GM20431 (cell line): ENCODE data around the gene SZRD1.

ENCODE experiments used
- in situ Hi-C: fragments of 300-500 bp; cut with MseI, MboI; formaldehyde crosslinking; loops from one replicate; pipeline ENCODE4 v1.15.0; 2020; ENCODE audit warnings: low sequenced_read_pairs; ENCODE audit not compliant: unreplicated experiment

Gene SZRD1

GRCh38 chr1:16365146-16365498 lies 1.9 kb upstream of the SZRD1 start:
- in situ Hi-C loops: loop anchor here (25.0 kb wide), 1 partner anchor 278 kb away; no protein-coding TSS in a partner anchor

DNA sequence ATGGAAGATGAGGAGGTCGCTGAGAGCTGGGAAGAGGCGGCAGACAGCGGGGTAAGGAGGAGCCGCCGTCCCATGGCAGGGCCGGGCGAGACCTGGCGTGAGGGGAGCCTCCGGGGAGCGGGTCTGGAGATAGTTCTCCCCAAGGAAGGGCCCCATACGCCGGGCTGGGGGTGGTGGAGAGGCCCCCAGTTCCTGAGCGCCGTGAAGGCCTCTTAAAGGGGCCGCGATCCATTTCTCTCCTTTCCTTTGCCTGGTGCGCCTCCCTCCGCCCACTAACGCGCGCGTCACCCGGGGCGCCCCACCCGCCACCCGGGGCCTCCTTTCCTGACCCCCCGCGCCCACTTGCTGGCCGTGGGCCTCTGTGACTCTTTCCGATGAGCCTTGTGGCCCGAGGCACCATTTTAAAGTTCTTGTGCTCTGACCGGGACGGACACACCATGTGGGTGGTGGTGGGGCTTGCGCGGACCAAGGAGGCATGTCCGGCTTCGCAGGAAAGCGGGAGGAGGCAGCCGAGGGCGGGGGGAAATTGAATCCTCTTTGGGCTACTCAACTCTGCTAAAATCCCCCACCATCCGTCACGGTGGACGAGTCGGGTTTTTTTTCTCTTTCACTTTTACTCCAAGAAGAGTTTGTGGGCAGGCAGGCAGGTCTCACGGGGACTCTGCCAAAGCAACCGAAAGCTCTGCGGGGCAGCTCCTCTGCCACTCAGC lies 371 bp downstream of the SZRD1 start:
- in situ Hi-C loops: loop anchor here (25.0 kb wide), 1 partner anchor 280 kb away; no protein-coding TSS in a partner anchor

- in situ Hi-C loops: loop anchor here (25.0 kb wide), 1 partner anchor 281 kb away; no protein-coding TSS in a partner anchor
Observed at GRCh38 chr1:16367968-16368890, 1.2 kb downstream of the SZRD1 start.

- in situ Hi-C loops: loop anchor here (25.0 kb wide), 1 partner anchor 283 kb away; no protein-coding TSS in a partner anchor
Observed at GRCh38 chr1:16369821-16370220, 2.8 kb downstream of the SZRD1 start.

DNA sequence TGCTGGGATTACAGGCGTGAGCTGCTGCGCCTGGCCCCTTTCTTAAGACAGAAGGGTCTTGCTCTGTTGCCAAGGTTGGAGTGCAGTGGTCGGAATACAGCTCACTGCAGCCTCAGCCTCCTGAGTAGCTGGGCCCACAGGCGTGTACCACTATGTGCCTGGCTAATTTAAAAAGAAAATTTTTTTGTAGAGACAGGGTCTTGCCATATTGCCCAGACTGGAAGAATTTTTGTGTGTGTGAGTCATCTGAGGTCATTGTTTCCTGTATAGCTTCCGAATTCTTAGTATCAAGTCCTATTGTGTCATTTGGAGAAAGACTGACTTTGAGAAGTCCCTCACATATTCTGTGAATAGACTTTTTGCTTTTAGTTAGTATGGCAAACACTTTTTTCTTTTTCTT lies 4.7 kb downstream of the SZRD1 start:
- in situ Hi-C loops: loop anchor here (25.0 kb wide), 1 partner anchor 284 kb away; no protein-coding TSS in a partner anchor

DNA sequence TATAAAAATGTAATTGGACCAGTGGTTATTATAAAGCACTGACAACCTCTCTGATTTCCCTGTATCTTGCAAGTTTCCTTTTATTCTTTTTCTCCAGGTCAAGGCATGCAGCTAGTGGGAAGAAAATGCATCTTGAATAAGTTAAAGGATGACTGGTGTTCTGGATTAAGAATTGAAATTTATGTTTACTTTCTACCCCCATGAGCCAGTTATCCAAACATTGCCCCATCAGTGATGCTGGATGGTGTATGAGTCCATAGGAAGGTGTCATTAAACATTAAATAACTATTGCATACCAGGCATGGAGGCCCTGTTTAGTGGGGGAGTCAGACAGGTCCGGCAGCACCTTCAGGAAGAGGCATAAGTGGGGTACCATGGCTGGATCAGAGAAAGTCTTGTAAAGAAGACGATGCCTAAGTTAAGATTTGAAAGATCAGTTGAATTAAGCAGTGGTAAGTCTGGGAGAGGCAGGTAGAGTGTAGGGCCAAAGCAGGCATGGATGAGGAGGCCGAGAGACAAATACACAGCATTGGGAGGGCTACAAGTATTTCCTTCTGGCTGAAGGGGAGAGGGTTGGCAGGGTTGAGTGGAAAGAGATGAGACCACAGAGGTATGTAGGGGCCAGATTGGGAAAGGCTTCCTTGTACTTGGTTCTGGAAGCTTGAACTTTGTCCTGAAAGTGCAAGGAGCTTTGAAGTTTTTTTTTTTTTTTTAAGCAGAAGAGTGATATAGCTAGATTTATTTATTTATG lies 5.7 kb downstream of the SZRD1 start:
- in situ Hi-C loops: loop anchor here (25.0 kb wide), 1 partner anchor 285 kb away; no protein-coding TSS in a partner anchor

DNA sequence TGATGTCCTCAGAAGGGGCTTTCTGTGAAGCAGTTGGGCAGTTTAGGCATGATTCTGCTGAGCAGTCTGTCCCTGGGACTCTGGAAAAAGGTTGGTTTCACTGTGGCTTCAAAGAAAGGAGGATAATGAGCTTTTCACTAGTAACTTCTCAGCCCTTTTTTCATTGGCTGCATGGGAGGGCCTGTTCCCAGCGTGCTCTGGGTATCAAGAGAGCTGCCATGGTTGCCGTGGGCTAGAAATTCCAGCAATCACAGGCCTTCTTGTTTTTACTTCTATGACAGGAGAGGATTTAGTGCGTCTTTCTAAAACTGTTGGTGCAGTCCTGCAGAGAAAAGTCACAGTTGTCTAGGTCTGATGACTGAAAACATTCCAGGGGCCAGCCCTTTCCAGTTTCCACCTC lies 7.2 kb downstream of the SZRD1 start:
- in situ Hi-C loops: loop anchor here (25.0 kb wide), 1 partner anchor 287 kb away; no protein-coding TSS in a partner anchor

- in situ Hi-C loops: no loop called here
Observed at GRCh38 chr1:16375521-16376340, 8.7 kb downstream of the SZRD1 start.

DNA sequence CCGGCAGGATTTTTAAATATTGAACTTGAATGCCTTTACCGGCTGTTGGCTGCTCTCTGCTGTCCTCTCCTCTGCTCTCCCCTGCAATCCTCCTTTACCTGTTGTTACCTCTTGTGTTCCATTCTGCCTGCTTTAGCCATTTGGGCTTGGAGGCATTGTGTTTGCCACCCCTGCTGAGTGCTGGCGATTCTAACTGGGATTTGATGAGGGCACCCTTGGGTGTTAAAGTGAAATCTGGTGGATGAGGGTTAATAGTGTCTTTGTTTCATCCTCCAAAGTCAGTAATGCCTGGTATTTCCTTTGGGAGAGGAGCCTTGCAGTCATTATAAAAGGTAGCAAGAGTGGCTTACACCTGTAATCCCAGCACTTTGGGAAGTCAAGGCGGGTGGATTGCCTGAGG lies 9.9 kb downstream of the SZRD1 start:
- in situ Hi-C loops: no loop called here

GRCh38 chr1:16378443-16378842 lies 11.4 kb downstream of the SZRD1 start:
- in situ Hi-C loops: no loop called here

- in situ Hi-C loops: no loop called here
Observed at GRCh38 chr1:16380868-16381267, 13.8 kb downstream of the SZRD1 start.

GRCh38 chr1:16383888-16384287 lies 16.8 kb downstream of the SZRD1 start:
- in situ Hi-C loops: no loop called here

DNA sequence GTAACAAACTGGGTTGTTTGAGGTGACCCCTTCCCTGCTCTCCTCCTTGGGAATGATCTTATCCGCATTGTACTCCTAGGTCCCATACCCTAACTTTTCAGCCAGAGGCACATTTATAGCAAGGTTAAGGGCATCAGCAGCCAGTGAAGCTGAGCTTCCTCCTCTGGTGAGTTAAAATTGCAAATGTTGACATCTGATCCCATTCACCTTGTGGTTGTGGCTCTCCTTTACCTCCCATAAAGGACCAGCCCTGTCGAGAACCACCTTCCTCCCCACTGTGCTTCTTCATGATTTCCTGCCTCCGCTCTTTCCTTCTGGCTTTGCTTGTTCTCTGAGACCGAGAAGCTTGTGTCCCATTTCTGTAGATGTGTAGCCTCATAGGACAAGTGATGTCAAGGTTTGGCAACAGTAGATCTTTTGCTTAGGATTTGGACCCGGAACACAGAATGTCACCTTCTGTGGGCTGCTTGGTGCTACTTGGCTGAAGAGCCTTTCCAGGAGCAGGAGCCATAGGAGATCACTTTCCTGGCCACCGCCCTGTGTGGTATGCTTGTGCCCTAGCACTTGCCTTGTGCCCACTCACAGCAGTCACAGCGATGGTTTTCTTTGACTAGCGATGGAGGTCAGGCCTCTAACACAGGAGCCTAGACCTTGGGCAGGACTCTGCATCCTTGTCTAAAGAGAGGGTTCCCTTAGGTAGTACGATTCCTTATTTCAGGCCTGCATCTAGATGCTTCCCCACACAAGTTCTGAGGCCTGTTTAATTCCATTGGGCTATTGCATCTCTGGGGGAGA lies 18.8 kb downstream of the SZRD1 start:
- in situ Hi-C loops: no loop called here

DNA sequence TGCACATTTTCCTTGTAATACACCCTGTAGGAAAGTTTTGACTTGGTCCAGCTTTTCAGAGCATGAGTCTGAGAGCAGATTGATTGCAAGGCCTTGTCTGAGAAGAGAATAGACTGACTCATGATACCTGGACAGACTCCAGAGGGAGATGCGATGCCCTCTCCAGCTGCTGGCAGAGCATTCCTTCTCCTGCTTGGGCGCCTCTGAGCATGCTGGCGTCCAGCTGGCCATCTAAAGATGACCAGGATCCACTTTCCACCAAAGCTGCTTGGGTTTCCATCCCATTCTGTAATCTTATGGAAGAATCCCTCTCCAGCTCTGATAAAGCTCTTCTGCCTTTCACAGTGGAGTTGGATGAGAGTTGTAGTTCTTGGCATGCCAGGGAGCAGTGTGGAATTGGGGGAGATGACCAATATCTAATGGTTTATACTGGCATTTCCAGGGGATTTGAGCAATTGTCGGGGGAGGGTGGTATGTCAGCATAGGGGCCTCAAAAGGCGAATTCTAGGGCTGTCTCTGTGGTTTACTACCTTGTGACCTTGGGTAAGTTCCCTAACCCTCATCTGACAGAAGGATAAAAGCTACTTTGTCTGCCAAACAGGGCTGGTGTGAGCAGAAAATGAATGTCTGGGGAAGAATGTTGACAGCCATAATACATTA lies 19.5 kb downstream of the SZRD1 start:
- in situ Hi-C loops: no loop called here

- in situ Hi-C loops: no loop called here
Observed at GRCh38 chr1:16387201-16388188, 20.5 kb downstream of the SZRD1 start.

- in situ Hi-C loops: no loop called here
Observed at GRCh38 chr1:16391411-16391810, 24.4 kb downstream of the SZRD1 start.
